CD4-positive, alpha-beta T cell (primary cell): ENCODE results near the gene CSRNP3. TPM values are rescaled to one million over a fixed set of nuclear protein-coding genes. Genes with fewer than 3 reads are reported as not detected.

Experiments
- ATAC-seq: fragments of 200-7000 bp; cut with Tn5 transposase; one replicate; pipeline ENCODE4 v1.10.0; 2022; ENCODE audit warnings: mild to moderate bottlenecking; ENCODE audit not compliant: poor library complexity
- CTCF ChIA-PET: fragments of 350-600 bp; sonication (Branson Sonifier 250); formaldehyde crosslinking; loops from one replicate; lab custom pipeline; 2021; ENCODE audit warnings: antibody characterized with exemption, inconsistent platforms; lab: Charles Lee
- POLR2A ChIA-PET: fragments of 350-600 bp; sonication (Branson Sonifier 250); formaldehyde crosslinking; loops from one replicate; lab custom pipeline; 2021; ENCODE audit warnings: antibody characterized with exemption, inconsistent platforms; lab: Charles Lee
- DNase-seq, 14 experiments: peaks; one replicate each; pipeline ENCODE4 v3.0.0-alpha.2; 2013 to 2020; ENCODE audit warnings: mixed read lengths in 2 of 14
- H3K27ac ChIP-seq, 2 donors: one replicate each; pipeline versions ENCODE4 v1.5.1 to v1.7.0; 2013; ENCODE audit warnings: low read length in 2 of 2, low read depth in 1 of 2, mild to moderate bottlenecking in 1 of 2
- H3K27me3 ChIP-seq, 2 experiments: 1 replicate in 1 of 2; 2 replicates in 1 of 2; pipeline versions ENCODE4 v1.6.1 to v1.7.0; 2013; ENCODE audit warnings: low read length in 2 of 2, control low read depth in 1 of 2, mild to moderate bottlenecking in 1 of 2, moderate library complexity in 1 of 2; ENCODE audit not compliant: insufficient read depth in 2 of 2, control insufficient read depth in 1 of 2
- H3K36me3 ChIP-seq: one replicate; pipeline ENCODE4 v1.6.1; 2013; ENCODE audit warnings: low read length, control low read depth; ENCODE audit not compliant: insufficient read depth
- H3K4me1 ChIP-seq: one replicate; pipeline ENCODE4 v1.6.1; 2013; ENCODE audit warnings: low read length, control low read depth; ENCODE audit not compliant: insufficient read depth
- H3K4me3 ChIP-seq: one replicate; pipeline ENCODE4 v1.5.1; 2013; ENCODE audit warnings: mild to moderate bottlenecking, low read length, moderate library complexity
- H3K9me3 ChIP-seq, 2 experiments: 1 replicate in 1 of 2; 2 replicates in 1 of 2; pipeline versions ENCODE4 v1.6.1 to v1.7.0; 2013; ENCODE audit warnings: low read length in 2 of 2, mild to moderate bottlenecking in 2 of 2, control low read depth in 1 of 2, moderate library complexity in 1 of 2; ENCODE audit not compliant: control insufficient read depth in 1 of 2, insufficient read depth in 1 of 2
- H3K27ac Mint-ChIP-seq: one replicate; pipeline ENCODE4 v1.8.0; 2020; ENCODE audit warnings: mixed read lengths
- H3K27me3 Mint-ChIP-seq: one replicate; pipeline ENCODE4 v1.8.0; 2021; ENCODE audit warnings: mixed read lengths
- H3K36me3 Mint-ChIP-seq: one replicate; pipeline ENCODE4 v1.8.0; 2021; ENCODE audit warnings: low read depth, mixed read lengths
- H3K4me1 Mint-ChIP-seq: one replicate; pipeline ENCODE4 v1.8.0; 2021; ENCODE audit warnings: low read depth, mixed read lengths
- H3K4me3 Mint-ChIP-seq: one replicate; pipeline ENCODE4 v1.8.0; 2020; ENCODE audit warnings: mild to moderate bottlenecking, mixed read lengths
- H3K9me3 Mint-ChIP-seq: one replicate; pipeline ENCODE4 v1.8.0; 2020; ENCODE audit warnings: mixed read lengths
- CTCF ChIP-seq: fragments of 200-600 bp; IDR thresholded peaks from one replicate; pipeline ENCODE4 v1.8.0; 2022; ENCODE audit warnings: antibody characterized with exemption, mild to moderate bottlenecking
- intact Hi-C, 2 experiments: fragments of 100-400 bp; cut with DNase I in 1 of 2; cut with micrococcal nuclease in 1 of 2; formaldehyde crosslinking; loops; one replicate each; pipeline versions ENCODE4 v1.15.1 to v1.9.0; 2023 to 2025; cut with DNase I, micrococcal nuclease
- total RNA-seq, 174 experiments: library from RNA in 2 of 174; stranded (reverse) in 2 of 174; gene quantifications; one replicate each; pipeline ENCODE4 v1.2.3 and lab custom pipeline; 2021 to 2026

The CSRNP3 gene
- total RNA-seq, 2 experiments from 2014 or later: not detected

- H3K9me3 ChIP-seq: peaks cover 0 to 8% of the 10 kb centered on the region in 2 experiments
- CTCF ChIA-PET: no interaction called here
- no peak overlapping the region for H3K27ac Mint-ChIP-seq
- no peaks in the 10 kb centered on the region for H3K36me3 ChIP-seq
- no peak overlapping the region for H3K27ac ChIP-seq
- no peaks in the 10 kb centered on the region for H3K27me3 ChIP-seq
- H3K4me3 ChIP-seq: no peak overlapping the region
- no peaks in the 10 kb centered on the region for H3K36me3 Mint-ChIP-seq
- H3K4me1 ChIP-seq: no peaks in the 10 kb centered on the region
- ATAC-seq (no peak), DNase-seq (no peak)
- no peak for TF ChIP-seq CTCF
- POLR2A ChIA-PET: no interaction called here
- no peaks in the 10 kb centered on the region for H3K4me1 Mint-ChIP-seq
- intact Hi-C loops: no loop called here
- H3K9me3 Mint-ChIP-seq: peaks cover 7% of the 10 kb centered on the region
- H3K27me3 Mint-ChIP-seq: peaks cover 3% of the 10 kb centered on the region
- no peak overlapping the region for H3K4me3 Mint-ChIP-seq
Observed at GRCh38 chr2:165667375-165667774, 197.9 kb downstream of the CSRNP3 start.

- Histone ChIP-seq H3K9me3 (no peaks in the 10 kb centered on the region), H3K27me3 (peaks cover 0 to 4% of the 10 kb centered on the region in 2 experiments), H3K36me3 (no peaks in the 10 kb centered on the region), H3K4me3 (no peak overlapping the region), H3K4me1 (no peaks in the 10 kb centered on the region), H3K27ac (no peak overlapping the region)
- DNase-seq (no peak), ATAC-seq (no peak)
- Mint-ChIP-seq H3K36me3 (no peaks in the 10 kb centered on the region), H3K4me1 (no peaks in the 10 kb centered on the region), H3K27me3 (peaks cover 3% of the 10 kb centered on the region), H3K27ac (no peak overlapping the region), H3K9me3 (peaks cover 7% of the 10 kb centered on the region), H3K4me3 (no peak overlapping the region)
- intact Hi-C loops: no loop called here
- no peak for TF ChIP-seq CTCF
- CTCF ChIA-PET: interaction anchor here (0.9 kb wide), 2 partner anchors 11 to 23 kb away, joined by 3 read pairs; no protein-coding TSS in a partner anchor
- POLR2A ChIA-PET: no interaction called here
Observed at GRCh38 chr2:165674780-165675179, 205.3 kb downstream of the CSRNP3 start.

DNA sequence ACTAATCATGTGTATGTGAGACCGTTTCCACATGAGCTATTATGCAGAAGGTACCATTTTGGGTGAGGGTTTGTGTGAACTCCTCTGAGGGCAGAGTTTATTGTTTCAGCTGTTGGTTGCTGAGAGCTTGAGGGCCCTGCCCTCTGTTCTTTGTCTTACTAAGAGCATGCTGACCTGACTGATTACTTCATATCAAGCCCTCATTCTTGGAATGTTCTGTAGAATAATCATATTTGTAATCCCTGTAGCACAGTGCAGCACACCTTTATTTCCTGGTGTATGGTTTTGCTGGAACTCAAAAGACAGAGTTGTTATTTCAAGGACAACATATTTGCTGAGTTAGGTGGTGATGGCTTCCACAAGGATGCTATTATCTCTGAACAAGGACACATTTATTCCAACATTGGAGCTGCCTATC is 206.1 kb downstream of the CSRNP3 start:
- H3K9me3 ChIP-seq: no peaks in the 10 kb centered on the region
- Mint-ChIP-seq H3K36me3 (no peaks in the 10 kb centered on the region), H3K27me3 (peaks cover 3% of the 10 kb centered on the region), H3K9me3 (peaks cover 7% of the 10 kb centered on the region), H3K4me1 (no peaks in the 10 kb centered on the region), H3K4me3 (no peak overlapping the region), H3K27ac (no peak overlapping the region)
- H3K4me3 ChIP-seq: no peak overlapping the region
- intact Hi-C loops: no loop called here
- H3K27me3 ChIP-seq: peaks cover 0 to 4% of the 10 kb centered on the region in 2 experiments
- no peak overlapping the region for H3K27ac ChIP-seq
- CTCF ChIA-PET: interaction anchor here (0.9 kb wide), 1 partner anchor 23 kb away, joined by 3 read pairs; no protein-coding TSS in a partner anchor
- ATAC-seq (no peak), DNase-seq (no peak)
- POLR2A ChIA-PET: no interaction called here
- TF ChIP-seq CTCF: no peak
- H3K4me1 ChIP-seq: no peaks in the 10 kb centered on the region
- no peaks in the 10 kb centered on the region for H3K36me3 ChIP-seq
